HepG2 (cell line): ENCODE data around the gene RRAS. TPM values are rescaled to one million over a fixed set of nuclear protein-coding genes. Genes with fewer than 3 reads are reported as not detected.
A peak's percentile ranks its signal among the peaks of the same experiment; 100 is the strongest.

ENCODE experiments used
- CBFB ChIP-seq: sonication (generic); formaldehyde crosslinking; IDR thresholded peaks from 2 replicates; pipeline ENCODE4 v1.4.0; 2020; ENCODE audit warnings: missing genetic modification reagents
- DMAP1 ChIP-seq: IDR thresholded peaks from 2 replicates; pipeline ENCODE4 v1.6.1; 2016
- GABPB1 ChIP-seq: IDR thresholded peaks from 2 replicates; pipeline ENCODE4 v1.6.1; 2016; ENCODE audit warnings: mild to moderate bottlenecking, missing genetic modification reagents, moderate library complexity, missing compliant biosample characterization
- IKZF1 ChIP-seq: fragments of 450-650 bp; IDR thresholded peaks from 2 replicates; pipeline ENCODE4 v1.7.1; 2016
- MAFK ChIP-seq, 2 experiments: IDR thresholded peaks in 1 of 2; conservative IDR thresholded peaks in 1 of 2; 2 replicates each; pipeline ENCODE4 v1.6.1; 2011; ENCODE audit warnings: improper control_type of control experiment in 2 of 2, low read length in 2 of 2
- MED1 ChIP-seq: sonication (generic); formaldehyde crosslinking; IDR thresholded peaks from 2 replicates; pipeline ENCODE4 v1.4.0; 2020; ENCODE audit warnings: missing genetic modification reagents
- MED13 ChIP-seq: sonication (generic); formaldehyde crosslinking; IDR thresholded peaks from 2 replicates; pipeline ENCODE4 v1.5.0; 2020; ENCODE audit warnings: missing genetic modification reagents
- RAD21 ChIP-seq: fragments of 450-650 bp; formaldehyde crosslinking; IDR thresholded peaks from 2 replicates; pipeline ENCODE4 v1.5.0; 2020; ENCODE audit warnings: mild to moderate bottlenecking
- SOX13 ChIP-seq, 3 experiments: fragments of 450-650 bp in 1 of 3; sonication (generic) in 1 of 3; formaldehyde crosslinking in 1 of 3; IDR thresholded peaks in 2 of 3; conservative IDR thresholded peaks in 1 of 3; 2 replicates each; pipeline versions ENCODE4 v1.5.0 to v1.6.1; 2016 to 2020; ENCODE audit warnings: antibody characterized with exemption in 1 of 3, mild to moderate bottlenecking in 1 of 3, missing compliant biosample characterization in 1 of 3, missing genetic modification reagents in 1 of 3, moderate library complexity in 1 of 3
- YY1 ChIP-seq: IDR thresholded peaks from 2 replicates; pipeline ENCODE4 v1.6.1; 2011; ENCODE audit warnings: low read length, low read depth, moderate library complexity, mild to moderate bottlenecking; ENCODE audit not compliant: insufficient read depth, insufficient replicate concordance
- ZBTB38 ChIP-seq: sonication (generic); formaldehyde crosslinking; IDR thresholded peaks from 2 replicates; pipeline ENCODE4 v1.5.1; 2020; ENCODE audit warnings: mild to moderate bottlenecking, missing genetic modification reagents
- ZKSCAN8 ChIP-seq: IDR thresholded peaks from 2 replicates; pipeline ENCODE4 v1.6.1; 2016; ENCODE audit warnings: borderline replicate concordance, missing genetic modification reagents, missing compliant biosample characterization
- ZMYM3 ChIP-seq: sonication (generic); formaldehyde crosslinking; IDR thresholded peaks from 2 replicates; pipeline ENCODE4 v1.5.1; 2020; ENCODE audit warnings: mild to moderate bottlenecking, missing genetic modification reagents
- ZNF121 ChIP-seq: sonication (generic); formaldehyde crosslinking; IDR thresholded peaks from 2 replicates; pipeline ENCODE4 v1.5.0; 2020; ENCODE audit warnings: mild to moderate bottlenecking, missing genetic modification reagents
- ZNF143 ChIP-seq: sonication (generic); formaldehyde crosslinking; IDR thresholded peaks from 2 replicates; pipeline ENCODE4 v1.4.0; 2020; ENCODE audit warnings: missing genetic modification reagents
- ZNF3 ChIP-seq: IDR thresholded peaks from 2 replicates; pipeline ENCODE4 v1.7.0; 2017; ENCODE audit warnings: inconsistent platforms
- ZNF343 ChIP-seq: sonication (generic); formaldehyde crosslinking; IDR thresholded peaks from 2 replicates; pipeline ENCODE4 v1.4.0; 2020; ENCODE audit warnings: mild to moderate bottlenecking, missing genetic modification reagents
- ZNF746 ChIP-seq: sonication (generic); formaldehyde crosslinking; IDR thresholded peaks from 2 replicates; pipeline ENCODE4 v1.8.0; 2022; ENCODE audit warnings: mild to moderate bottlenecking, missing genetic modification reagents
- polyA plus RNA-seq, 8 experiments: library from polyadenylated mRNA; depleted of rRNA in 3 of 8; stranded (reverse) in 7 of 8; unstranded in 1 of 8; fragments of >200 nt; fragmentation: Illumina TruSeq in 4 of 8; extraction: Trizol in 4 of 8; gene quantifications; 2 replicates each; pipeline versions ENCODE4 v1.2.1 to v1.2.3, GENCODE V29; 2011 to 2016; ENCODE audit warnings: low read depth in 4 of 8, missing spikeins in 1 of 8, mixed read lengths in 1 of 8; ENCODE audit not compliant: insufficient read depth in 1 of 8
- total RNA-seq, 5 experiments: library from RNA; depleted of rRNA; stranded (reverse); fragments of >200 nt; fragmentation: Illumina TruSeq; extraction: Trizol; gene quantifications; 2 replicates each; pipeline ENCODE4 v1.2.3, GENCODE V29; 2016; ENCODE audit warnings: low read depth in 1 of 5
- TF ChIP-seq, protein P1 (sequence below): sonication (generic); formaldehyde crosslinking; IDR thresholded peaks from 2 replicates; pipeline ENCODE4 v1.8.0; 2022; ENCODE audit warnings: missing genetic modification reagents, low read depth, mild to moderate bottlenecking, borderline replicate concordance
- TF ChIP-seq, protein P2 (sequence below): sonication (generic); formaldehyde crosslinking; IDR thresholded peaks from 2 replicates; pipeline ENCODE4 v1.9.0; 2021; ENCODE audit warnings: missing genetic modification reagents, borderline replicate concordance
- TF ChIP-seq, protein P3 (sequence below): sonication (generic); formaldehyde crosslinking; IDR thresholded peaks from 2 replicates; pipeline ENCODE4 v1.8.0; 2022; ENCODE audit warnings: mild to moderate bottlenecking, missing genetic modification reagents, moderate library complexity
- TF ChIP-seq, protein P4 (sequence below): sonication (generic); formaldehyde crosslinking; conservative IDR thresholded peaks from 2 replicates; pipeline ENCODE4 v1.8.1; 2023; ENCODE audit warnings: missing genetic modification reagents
- TF ChIP-seq, protein P5 (sequence below): sonication (generic); formaldehyde crosslinking; IDR thresholded peaks from 2 replicates; pipeline ENCODE4 v1.4.0; 2020; ENCODE audit warnings: missing genetic modification reagents

Gene RRAS
- total and polyA plus RNA-seq, 2 of the 13 experiments (the other 11 are each of a cell fraction or from before 2014, with no cell fraction given): 1.5 to 12.0 TPM

DNA sequence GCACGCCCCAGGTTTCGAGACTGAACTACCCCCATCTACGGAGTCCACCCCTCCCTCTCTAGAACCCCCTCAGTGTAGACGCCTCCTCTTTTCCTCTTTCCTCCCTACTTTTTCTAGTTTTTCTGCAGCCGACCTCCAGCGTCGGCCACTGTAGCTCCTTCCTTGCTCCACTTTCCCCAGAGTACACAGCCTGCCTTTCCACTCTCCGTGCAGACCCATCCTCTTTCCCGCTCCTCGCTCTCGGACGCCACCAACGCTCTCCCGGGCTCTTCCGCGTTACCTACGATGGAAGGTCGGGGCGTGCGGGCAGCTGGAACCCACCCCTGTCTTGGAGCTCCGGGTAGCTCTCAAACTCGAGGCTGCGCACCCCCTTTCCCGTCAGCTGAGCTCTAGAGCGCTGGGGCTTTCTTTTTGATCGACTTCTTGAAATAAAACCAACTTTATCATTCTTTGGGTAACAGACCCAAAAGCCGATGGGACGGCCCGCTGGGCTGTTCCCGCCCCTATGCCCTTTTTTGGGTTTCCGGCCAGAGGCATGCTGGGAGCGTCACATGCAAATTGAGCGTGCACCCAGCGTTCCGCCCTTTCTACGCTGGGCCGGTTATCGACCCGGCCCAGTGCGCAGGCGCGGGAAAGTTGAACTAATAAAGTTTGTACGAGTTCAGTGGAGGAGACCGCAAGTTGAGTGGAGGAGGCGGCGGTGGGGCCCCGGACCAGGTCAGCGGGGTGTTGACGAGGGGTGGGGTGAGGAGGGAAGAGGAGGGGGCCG lies 25.6 kb upstream of the RRAS start, which contains the start of the genes BCL2L12 and IRF3 (continued):
- TF ChIP-seq YY1 (peak; percentile 11), ZBTB38 (CRISPR knock-in tag) (no peak), CBFB (CRISPR knock-in tag) (no peak), GABPB1 (peak; percentile 65), SOX13 (IDR thresholded peaks at IDR 0.05) (no peak), SOX13 (CRISPR knock-in tag; conservative IDR thresholded peaks at IDR 0.05 in 1 of 2, IDR thresholded peaks at IDR 0.05 in 1 of 2) (no peak), ZMYM3 (CRISPR knock-in tag) (no peak), MED13 (CRISPR knock-in tag) (no peak), DMAP1 (peak; percentile 25; the same call in 1 of the 2 replicates), MAFK (conservative IDR thresholded peaks at IDR 0.05 in 1 of 2, IDR thresholded peaks at IDR 0.05 in 1 of 2; ENCODE audit: low read length in 2 of 2) (no peak), ZNF746 (CRISPR knock-in tag) (0 out of 2 replicates have a peak, but pooled peaks have one; percentile 38), IKZF1 (no peak), ZNF343 (CRISPR knock-in tag) (0 out of 2 replicates have a peak, but pooled peaks have one; percentile 42), ZNF3 (CRISPR knock-in tag) (0 out of 2 replicates have a peak, but pooled peaks have one; percentile 39), ZNF121 (CRISPR knock-in tag) (no peak), ZKSCAN8 (CRISPR knock-in tag) (no peak; the same call in 1 of the 2 replicates), ZNF143 (peak; percentile 90), RAD21 (no peak), MED1 (no peak)
- TF ChIP-seq, protein P1, sequence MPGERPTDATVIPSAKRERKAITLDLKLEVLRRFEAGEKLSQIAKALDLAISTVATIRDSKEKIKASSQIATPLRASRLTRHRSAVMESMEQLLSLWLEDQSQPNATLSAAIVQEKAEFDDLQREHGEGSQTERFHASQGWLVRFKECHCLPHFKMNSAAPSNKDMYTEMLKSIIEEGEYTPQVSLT: no peak
- TF ChIP-seq, protein P2, sequence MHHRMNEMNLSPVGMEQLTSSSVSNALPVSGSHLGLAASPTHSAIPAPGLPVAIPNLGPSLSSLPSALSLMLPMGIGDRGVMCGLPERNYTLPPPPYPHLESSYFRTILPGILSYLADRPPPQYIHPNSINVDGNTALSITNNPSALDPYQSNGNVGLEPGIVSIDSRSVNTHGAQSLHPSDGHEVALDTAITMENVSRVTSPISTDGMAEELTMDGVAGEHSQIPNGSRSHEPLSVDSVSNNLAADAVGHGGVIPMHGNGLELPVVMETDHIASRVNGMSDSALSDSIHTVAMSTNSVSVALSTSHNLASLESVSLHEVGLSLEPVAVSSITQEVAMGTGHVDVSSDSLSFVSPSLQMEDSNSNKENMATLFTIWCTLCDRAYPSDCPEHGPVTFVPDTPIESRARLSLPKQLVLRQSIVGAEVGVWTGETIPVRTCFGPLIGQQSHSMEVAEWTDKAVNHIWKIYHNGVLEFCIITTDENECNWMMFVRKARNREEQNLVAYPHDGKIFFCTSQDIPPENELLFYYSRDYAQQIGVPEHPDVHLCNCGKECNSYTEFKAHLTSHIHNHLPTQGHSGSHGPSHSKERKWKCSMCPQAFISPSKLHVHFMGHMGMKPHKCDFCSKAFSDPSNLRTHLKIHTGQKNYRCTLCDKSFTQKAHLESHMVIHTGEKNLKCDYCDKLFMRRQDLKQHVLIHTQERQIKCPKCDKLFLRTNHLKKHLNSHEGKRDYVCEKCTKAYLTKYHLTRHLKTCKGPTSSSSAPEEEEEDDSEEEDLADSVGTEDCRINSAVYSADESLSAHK (CRISPR knock-in tag): no peak
- TF ChIP-seq, protein P3, sequence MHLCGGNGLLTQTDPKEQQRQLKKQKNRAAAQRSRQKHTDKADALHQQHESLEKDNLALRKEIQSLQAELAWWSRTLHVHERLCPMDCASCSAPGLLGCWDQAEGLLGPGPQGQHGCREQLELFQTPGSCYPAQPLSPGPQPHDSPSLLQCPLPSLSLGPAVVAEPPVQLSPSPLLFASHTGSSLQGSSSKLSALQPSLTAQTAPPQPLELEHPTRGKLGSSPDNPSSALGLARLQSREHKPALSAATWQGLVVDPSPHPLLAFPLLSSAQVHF (CRISPR knock-in tag): no peak
- TF ChIP-seq, protein P4, sequence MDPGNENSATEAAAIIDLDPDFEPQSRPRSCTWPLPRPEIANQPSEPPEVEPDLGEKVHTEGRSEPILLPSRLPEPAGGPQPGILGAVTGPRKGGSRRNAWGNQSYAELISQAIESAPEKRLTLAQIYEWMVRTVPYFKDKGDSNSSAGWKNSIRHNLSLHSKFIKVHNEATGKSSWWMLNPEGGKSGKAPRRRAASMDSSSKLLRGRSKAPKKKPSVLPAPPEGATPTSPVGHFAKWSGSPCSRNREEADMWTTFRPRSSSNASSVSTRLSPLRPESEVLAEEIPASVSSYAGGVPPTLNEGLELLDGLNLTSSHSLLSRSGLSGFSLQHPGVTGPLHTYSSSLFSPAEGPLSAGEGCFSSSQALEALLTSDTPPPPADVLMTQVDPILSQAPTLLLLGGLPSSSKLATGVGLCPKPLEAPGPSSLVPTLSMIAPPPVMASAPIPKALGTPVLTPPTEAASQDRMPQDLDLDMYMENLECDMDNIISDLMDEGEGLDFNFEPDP (CRISPR knock-in tag): no peak
- TF ChIP-seq, protein P5, sequence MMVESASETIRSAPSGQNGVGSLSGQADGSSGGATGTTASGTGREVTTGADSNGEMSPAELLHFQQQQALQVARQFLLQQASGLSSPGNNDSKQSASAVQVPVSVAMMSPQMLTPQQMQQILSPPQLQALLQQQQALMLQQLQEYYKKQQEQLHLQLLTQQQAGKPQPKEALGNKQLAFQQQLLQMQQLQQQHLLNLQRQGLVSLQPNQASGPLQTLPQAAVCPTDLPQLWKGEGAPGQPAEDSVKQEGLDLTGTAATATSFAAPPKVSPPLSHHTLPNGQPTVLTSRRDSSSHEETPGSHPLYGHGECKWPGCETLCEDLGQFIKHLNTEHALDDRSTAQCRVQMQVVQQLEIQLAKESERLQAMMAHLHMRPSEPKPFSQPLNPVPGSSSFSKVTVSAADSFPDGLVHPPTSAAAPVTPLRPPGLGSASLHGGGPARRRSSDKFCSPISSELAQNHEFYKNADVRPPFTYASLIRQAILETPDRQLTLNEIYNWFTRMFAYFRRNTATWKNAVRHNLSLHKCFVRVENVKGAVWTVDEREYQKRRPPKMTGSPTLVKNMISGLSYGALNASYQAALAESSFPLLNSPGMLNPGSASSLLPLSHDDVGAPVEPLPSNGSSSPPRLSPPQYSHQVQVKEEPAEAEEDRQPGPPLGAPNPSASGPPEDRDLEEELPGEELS (CRISPR knock-in tag): peak; percentile 61
